ENCODE measurements around the gene NAA40.

DNA sequence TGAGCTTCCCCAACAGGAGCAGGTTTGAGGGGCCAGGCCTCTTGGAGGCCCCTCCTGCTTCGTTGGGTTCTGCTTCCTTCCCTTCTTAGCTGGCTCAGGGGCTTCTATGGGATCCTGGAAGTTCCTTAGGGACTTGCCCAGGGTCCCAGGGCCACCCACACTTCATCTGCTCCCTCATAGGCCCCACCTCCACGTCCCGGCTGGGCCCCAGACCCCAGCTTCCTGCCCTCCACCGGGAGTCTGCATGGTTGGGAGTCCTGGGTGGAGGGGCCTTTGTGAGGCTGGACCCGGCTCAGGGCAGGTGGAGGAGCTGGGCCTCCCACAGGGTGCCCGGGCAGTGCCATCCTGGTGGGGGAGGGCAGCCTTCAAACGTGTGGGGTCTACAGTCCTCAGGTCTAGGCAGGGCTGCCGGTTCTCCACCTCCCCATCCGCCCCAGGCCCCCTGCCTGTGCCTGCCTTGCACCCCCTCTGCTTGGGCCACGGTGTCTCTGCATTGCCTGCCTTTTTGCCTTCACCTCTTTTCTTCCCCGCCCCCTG is 59.1 kb downstream of the NAA40 start:
- TF ChIP-seq SIN3A (IDR thresholded peaks at IDR 0.05; ENCODE audit: low read depth, low read length) = no peak
- TF ChIP-seq SPI1 (IDR thresholded peaks at IDR 0.05; ENCODE audit: borderline replicate concordance, insufficient read depth, low read depth, low read length) = no peak
- TF ChIP-seq NR2C2 (IDR thresholded peaks at IDR 0.05; ENCODE audit: borderline replicate concordance, control insufficient read depth, insufficient read length, low read depth) = no peak
- no peak for TF ChIP-seq POLR2AphosphoS5 (IDR thresholded peaks at IDR 0.05; ENCODE audit: low read length)
- TF ChIP-seq, protein P1, sequence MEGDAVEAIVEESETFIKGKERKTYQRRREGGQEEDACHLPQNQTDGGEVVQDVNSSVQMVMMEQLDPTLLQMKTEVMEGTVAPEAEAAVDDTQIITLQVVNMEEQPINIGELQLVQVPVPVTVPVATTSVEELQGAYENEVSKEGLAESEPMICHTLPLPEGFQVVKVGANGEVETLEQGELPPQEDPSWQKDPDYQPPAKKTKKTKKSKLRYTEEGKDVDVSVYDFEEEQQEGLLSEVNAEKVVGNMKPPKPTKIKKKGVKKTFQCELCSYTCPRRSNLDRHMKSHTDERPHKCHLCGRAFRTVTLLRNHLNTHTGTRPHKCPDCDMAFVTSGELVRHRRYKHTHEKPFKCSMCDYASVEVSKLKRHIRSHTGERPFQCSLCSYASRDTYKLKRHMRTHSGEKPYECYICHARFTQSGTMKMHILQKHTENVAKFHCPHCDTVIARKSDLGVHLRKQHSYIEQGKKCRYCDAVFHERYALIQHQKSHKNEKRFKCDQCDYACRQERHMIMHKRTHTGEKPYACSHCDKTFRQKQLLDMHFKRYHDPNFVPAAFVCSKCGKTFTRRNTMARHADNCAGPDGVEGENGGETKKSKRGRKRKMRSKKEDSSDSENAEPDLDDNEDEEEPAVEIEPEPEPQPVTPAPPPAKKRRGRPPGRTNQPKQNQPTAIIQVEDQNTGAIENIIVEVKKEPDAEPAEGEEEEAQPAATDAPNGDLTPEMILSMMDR (IDR thresholded peaks at IDR 0.05 in 2 of 3, conservative IDR thresholded peaks at IDR 0.05 in 1 of 3; ENCODE audit: control insufficient read depth in 2 of 3, extremely low read depth in 1 of 3, insufficient read depth in 1 of 3, low read depth in 3 of 3, low read length in 3 of 3) = no peak
- TF ChIP-seq NR2F1 (conservative IDR thresholded peaks at IDR 0.05) = no peak
- no peak; the same call in 1 of the 2 replicates for TF ChIP-seq POLR2A (IDR thresholded peaks at IDR 0.05; ENCODE audit: low read depth, low read length)
- TF ChIP-seq, protein P2, sequence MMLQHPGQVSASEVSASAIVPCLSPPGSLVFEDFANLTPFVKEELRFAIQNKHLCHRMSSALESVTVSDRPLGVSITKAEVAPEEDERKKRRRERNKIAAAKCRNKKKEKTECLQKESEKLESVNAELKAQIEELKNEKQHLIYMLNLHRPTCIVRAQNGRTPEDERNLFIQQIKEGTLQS (IDR thresholded peaks at IDR 0.05; ENCODE audit: borderline replicate concordance, extremely low read depth, low read depth, low read length) = no peak
- no peak for TF ChIP-seq NFYB (IDR thresholded peaks at IDR 0.05; ENCODE audit: insufficient read depth, low read depth, low read length)
- TF ChIP-seq SP1 (IDR thresholded peaks at IDR 0.05; ENCODE audit: low read depth, low read length) = no peak
- TF ChIP-seq, protein P3, sequence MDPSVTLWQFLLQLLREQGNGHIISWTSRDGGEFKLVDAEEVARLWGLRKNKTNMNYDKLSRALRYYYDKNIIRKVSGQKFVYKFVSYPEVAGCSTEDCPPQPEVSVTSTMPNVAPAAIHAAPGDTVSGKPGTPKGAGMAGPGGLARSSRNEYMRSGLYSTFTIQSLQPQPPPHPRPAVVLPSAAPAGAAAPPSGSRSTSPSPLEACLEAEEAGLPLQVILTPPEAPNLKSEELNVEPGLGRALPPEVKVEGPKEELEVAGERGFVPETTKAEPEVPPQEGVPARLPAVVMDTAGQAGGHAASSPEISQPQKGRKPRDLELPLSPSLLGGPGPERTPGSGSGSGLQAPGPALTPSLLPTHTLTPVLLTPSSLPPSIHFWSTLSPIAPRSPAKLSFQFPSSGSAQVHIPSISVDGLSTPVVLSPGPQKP (IDR thresholded peaks at IDR 0.05; ENCODE audit: low read depth, low read length) = no peak
- no peak for TF ChIP-seq HCFC1 (IDR thresholded peaks at IDR 0.05; ENCODE audit: low read length)

Measured in GM12878 (cell line).